GM21360 (cell line): Measurements from ENCODE around the gene OPN5.

Experiments used
- ATAC-seq: cut with Tn5 transposase; IDR thresholded peaks from one replicate; pipeline ENCODE4 v1.9.1; 2021; ENCODE audit warnings: mild to moderate bottlenecking, moderate library complexity; ENCODE audit not compliant: unreplicated experiment

The OPN5 gene

GRCh38 chr6:47852727-47853126 lies 70.9 kb downstream of the OPN5 start:
- no peak for ATAC-seq

- no peak for ATAC-seq
Observed at GRCh38 chr6:47853766-47854165, 71.9 kb downstream of the OPN5 start.

GRCh38 chr6:47854971-47855370 lies 73.1 kb downstream of the OPN5 start:
- ATAC-seq: no peak

- no peak for ATAC-seq
Observed at GRCh38 chr6:47859175-47859574, 77.3 kb downstream of the OPN5 start.

- no peak for ATAC-seq
Observed at GRCh38 chr6:47862731-47863130, 80.9 kb downstream of the OPN5 start.

- no peak for ATAC-seq
Observed at GRCh38 chr6:47865206-47865605, 83.4 kb downstream of the OPN5 start.

- ATAC-seq: no peak
Observed at GRCh38 chr6:47875593-47875992, 93.8 kb downstream of the OPN5 start.
